ENCODE results near the gene RUFY3. TPM values are rescaled to one million over a fixed set of nuclear protein-coding genes. Genes with fewer than 3 reads are reported as not detected.

RUFY3 gene
- total RNA-seq, 1 donor from 2014 or later = 80.9 TPM

DNA sequence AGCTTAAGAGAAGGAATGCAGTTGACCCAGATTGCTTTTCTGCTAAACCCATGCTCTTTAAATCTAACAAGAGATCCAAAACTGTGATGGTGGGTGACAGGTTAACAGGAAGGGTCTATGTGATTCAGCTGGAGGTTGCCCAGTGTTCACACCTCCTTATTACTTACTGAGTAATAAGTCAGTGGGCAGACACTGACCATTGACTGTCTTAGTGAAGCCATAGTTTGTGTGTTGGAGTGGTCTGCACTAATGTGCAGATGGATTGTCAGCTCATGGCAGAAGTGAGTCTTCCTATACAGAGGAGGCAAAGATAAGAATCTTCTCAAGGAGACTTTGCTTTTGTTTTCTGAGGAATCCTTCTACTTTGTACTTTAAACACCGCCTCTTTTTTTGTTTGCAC, 15.2 kb upstream of the RUFY3 start:
- Mint-ChIP-seq H3K4me1 (peaks cover 50% of the 10 kb centered on the region), H3K36me3 (no peaks in the 10 kb centered on the region), H3K27me3 (ENCODE audit: insufficient read depth, low read depth) (no peaks in the 10 kb centered on the region), H3K4me3 (peak overlapping the region; percentile 93), H3K9me3 (no peaks in the 10 kb centered on the region), H3K27ac (peak overlapping the region; percentile 78)
- Histone ChIP-seq H3K4me3 (peak overlapping the region; percentile 82), H3F3A (ENCODE audit: low read depth) (peaks cover 47% of the 10 kb centered on the region), H3K27ac (no peak overlapping the region), H3K4me1 (peaks cover 30% of the 10 kb centered on the region), H3K9me3 (ENCODE audit: low read depth) (no peaks in the 10 kb centered on the region), H2AFZ (replicated peaks) (no peak overlapping the region), H3K27me3 (no peaks in the 10 kb centered on the region), H3K36me3 (no peaks in the 10 kb centered on the region), H3K79me2 (ENCODE audit: low read depth) (peaks cover 55% of the 10 kb centered on the region), H4K20me1 (ENCODE audit: low read depth) (peaks cover 28% of the 10 kb centered on the region), H3K4me2 (peak overlapping the region; percentile 88), H3K9ac (no peak overlapping the region)
- TF ChIP-seq EZH2 (IDR thresholded peaks at IDR 0.05) = no peak
- TF ChIP-seq, protein P1, sequence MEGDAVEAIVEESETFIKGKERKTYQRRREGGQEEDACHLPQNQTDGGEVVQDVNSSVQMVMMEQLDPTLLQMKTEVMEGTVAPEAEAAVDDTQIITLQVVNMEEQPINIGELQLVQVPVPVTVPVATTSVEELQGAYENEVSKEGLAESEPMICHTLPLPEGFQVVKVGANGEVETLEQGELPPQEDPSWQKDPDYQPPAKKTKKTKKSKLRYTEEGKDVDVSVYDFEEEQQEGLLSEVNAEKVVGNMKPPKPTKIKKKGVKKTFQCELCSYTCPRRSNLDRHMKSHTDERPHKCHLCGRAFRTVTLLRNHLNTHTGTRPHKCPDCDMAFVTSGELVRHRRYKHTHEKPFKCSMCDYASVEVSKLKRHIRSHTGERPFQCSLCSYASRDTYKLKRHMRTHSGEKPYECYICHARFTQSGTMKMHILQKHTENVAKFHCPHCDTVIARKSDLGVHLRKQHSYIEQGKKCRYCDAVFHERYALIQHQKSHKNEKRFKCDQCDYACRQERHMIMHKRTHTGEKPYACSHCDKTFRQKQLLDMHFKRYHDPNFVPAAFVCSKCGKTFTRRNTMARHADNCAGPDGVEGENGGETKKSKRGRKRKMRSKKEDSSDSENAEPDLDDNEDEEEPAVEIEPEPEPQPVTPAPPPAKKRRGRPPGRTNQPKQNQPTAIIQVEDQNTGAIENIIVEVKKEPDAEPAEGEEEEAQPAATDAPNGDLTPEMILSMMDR (IDR thresholded peaks at IDR 0.05) = no peak
- no peak for TF ChIP-seq EZH2phosphoT487 (IDR thresholded peaks at IDR 0.05)
- peak; percentile 12 for DNase-seq (ENCODE audit: low spot score)

DNA sequence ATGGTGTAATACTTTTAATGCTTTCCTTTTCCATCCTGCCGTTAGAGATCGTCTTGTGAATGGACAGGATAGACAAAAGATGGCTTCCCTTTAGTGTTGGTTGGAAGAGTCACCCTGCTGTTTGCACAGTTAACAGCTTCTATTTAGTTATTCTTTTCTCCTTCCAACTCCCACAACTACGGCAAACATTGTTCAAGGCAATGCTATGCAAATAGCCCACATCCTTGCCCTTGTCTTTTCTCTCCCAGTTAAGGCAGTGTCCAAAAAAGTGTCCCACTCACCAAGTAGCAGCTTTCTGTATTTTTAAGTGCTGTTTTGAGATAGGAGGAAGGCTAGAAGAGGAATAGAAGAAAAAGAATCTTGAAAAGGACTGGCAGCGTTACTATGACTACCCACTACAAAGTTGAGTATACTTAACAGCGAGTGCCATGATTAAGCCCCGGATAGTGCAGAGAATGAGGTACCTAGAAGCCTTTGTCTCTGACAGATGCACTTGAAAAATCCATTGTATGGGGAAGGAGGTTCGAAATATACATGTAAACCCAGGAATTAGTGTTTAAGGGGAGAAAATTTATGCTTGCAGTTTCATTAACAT, 12.1 kb upstream of the RUFY3 start:
- Mint-ChIP-seq H3K9me3 (no peaks in the 10 kb centered on the region), H3K27me3 (ENCODE audit: insufficient read depth, low read depth) (no peaks in the 10 kb centered on the region), H3K27ac (peak overlapping the region; percentile 99), H3K4me3 (peak overlapping the region; percentile 78), H3K36me3 (peaks cover 2% of the 10 kb centered on the region), H3K4me1 (peaks cover 54% of the 10 kb centered on the region)
- peak overlapping the region; percentile 6 for H3K4me3 ChIP-seq
- peaks cover 29% of the 10 kb centered on the region for H3K4me1 ChIP-seq
- TF ChIP-seq, protein P1 (IDR thresholded peaks at IDR 0.05) = no peak
- TF ChIP-seq EZH2phosphoT487 (IDR thresholded peaks at IDR 0.05) (no peak), EZH2 (IDR thresholded peaks at IDR 0.05) (no peak)
- no peaks in the 10 kb centered on the region for H3K9me3 ChIP-seq (ENCODE audit: low read depth)
- H2AFZ ChIP-seq (replicated peaks) = no peak overlapping the region
- no peaks in the 10 kb centered on the region for H3K36me3 ChIP-seq
- no peaks in the 10 kb centered on the region for H3K27me3 ChIP-seq
- H3F3A ChIP-seq (ENCODE audit: low read depth) = peaks cover 31% of the 10 kb centered on the region
- peak overlapping the region; percentile 68 for H3K4me2 ChIP-seq
- no peak overlapping the region for H3K9ac ChIP-seq
- peak; percentile 76 for DNase-seq (ENCODE audit: low spot score)
- H3K27ac ChIP-seq = peak overlapping the region; percentile 28
- peaks cover 87% of the 10 kb centered on the region for H3K79me2 ChIP-seq (ENCODE audit: low read depth)
- peaks cover 31% of the 10 kb centered on the region for H4K20me1 ChIP-seq (ENCODE audit: low read depth)

DNA sequence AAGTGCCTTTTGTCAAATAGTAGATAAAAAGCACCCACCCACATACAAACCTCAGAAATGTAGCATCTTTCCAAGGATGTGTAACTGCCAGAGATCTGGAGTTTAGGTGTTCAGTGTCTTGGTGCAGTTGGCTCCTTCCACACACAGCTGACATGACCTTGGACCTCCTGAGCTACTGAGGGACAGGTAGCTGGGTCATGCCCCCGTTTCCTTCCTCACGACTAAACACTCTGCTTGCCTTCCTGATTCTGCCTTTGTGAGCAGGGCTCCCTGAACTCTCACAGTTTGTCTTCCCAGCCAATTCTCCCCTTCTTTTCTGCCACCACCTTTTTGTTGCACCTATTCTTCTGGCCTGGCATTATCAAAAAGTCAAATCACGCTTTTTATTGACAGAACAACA, 10.2 kb upstream of the RUFY3 start:
- H3K4me3 Mint-ChIP-seq = peak overlapping the region; percentile 30
- no peak overlapping the region for H3K4me2 ChIP-seq
- peaks cover 16% of the 10 kb centered on the region for H3F3A ChIP-seq (ENCODE audit: low read depth)
- H4K20me1 ChIP-seq (ENCODE audit: low read depth) = peaks cover 23% of the 10 kb centered on the region
- H3K9ac ChIP-seq = no peak overlapping the region
- TF ChIP-seq EZH2 (IDR thresholded peaks at IDR 0.05) = no peak
- no peak for TF ChIP-seq EZH2phosphoT487 (IDR thresholded peaks at IDR 0.05)
- TF ChIP-seq, protein P1 (IDR thresholded peaks at IDR 0.05) = no peak
- peaks cover 96% of the 10 kb centered on the region for H3K79me2 ChIP-seq (ENCODE audit: low read depth)
- no peaks in the 10 kb centered on the region for H3K9me3 ChIP-seq (ENCODE audit: low read depth)
- no peak overlapping the region for H3K27ac ChIP-seq
- H3K27me3 ChIP-seq = no peaks in the 10 kb centered on the region
- H3K9me3 Mint-ChIP-seq = peaks cover 5% of the 10 kb centered on the region
- peaks cover 9% of the 10 kb centered on the region for H3K36me3 Mint-ChIP-seq
- no peak for DNase-seq (ENCODE audit: low spot score)
- H3K4me1 Mint-ChIP-seq = peaks cover 44% of the 10 kb centered on the region
- peaks cover 2% of the 10 kb centered on the region for H3K27me3 Mint-ChIP-seq (ENCODE audit: insufficient read depth, low read depth)
- no peak overlapping the region for H3K4me3 ChIP-seq
- peaks cover 25% of the 10 kb centered on the region for H3K4me1 ChIP-seq
- no peak overlapping the region for H2AFZ ChIP-seq (replicated peaks)
- H3K27ac Mint-ChIP-seq = peak overlapping the region; percentile 93
- H3K36me3 ChIP-seq = no peaks in the 10 kb centered on the region
